Activated effector memory CD4-positive, alpha-beta T cell treated with anti-CD3 and anti-CD28 coated beads, Interleukin-2, amount 50 U/mL, for 16 hours (primary cell): Measurements from ENCODE around the gene TTI1.
"Not testable (repeated sequence)": the region's sequence is repeated elsewhere in the genome, so short reads cannot be mapped to it uniquely, and the experiment has no call there.

Source experiments
- DNase-seq: peaks from one replicate; pipeline ENCODE4 v3.0.0-alpha.2; 2020

The TTI1 gene

GRCh38 chr20:37986873-37987601 is 46.2 kb downstream of the TTI1 start:
- DNase-seq: no peak

GRCh38 chr20:37986044-37986858 is 47.0 kb downstream of the TTI1 start:
- DNase-seq: no peak

- no peak for DNase-seq
These were observed 49.1 kb downstream of the TTI1 start for GRCh38 chr20:37984018-37984785.

DNA sequence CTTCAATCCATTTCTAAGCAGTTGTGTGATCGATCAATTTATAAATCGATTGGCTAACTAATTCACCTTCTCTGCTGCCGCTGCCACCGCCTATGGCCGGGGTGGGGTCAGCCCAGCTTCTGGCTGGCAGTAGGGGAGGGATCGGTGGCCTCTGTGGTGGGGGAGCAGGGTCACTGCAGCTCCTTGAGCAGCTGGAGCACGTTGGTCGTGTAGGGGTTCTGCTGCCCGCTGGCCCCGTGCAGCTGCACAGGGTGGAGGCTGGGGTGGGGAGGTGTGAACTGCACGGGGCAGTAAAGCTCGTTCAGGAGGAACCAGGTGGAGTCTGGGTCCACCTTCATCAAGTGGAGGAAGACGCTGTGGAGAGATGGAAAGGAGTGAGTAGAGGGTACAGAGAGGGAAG is 50.0 kb downstream of the TTI1 start:
- DNase-seq: no peak

DNA sequence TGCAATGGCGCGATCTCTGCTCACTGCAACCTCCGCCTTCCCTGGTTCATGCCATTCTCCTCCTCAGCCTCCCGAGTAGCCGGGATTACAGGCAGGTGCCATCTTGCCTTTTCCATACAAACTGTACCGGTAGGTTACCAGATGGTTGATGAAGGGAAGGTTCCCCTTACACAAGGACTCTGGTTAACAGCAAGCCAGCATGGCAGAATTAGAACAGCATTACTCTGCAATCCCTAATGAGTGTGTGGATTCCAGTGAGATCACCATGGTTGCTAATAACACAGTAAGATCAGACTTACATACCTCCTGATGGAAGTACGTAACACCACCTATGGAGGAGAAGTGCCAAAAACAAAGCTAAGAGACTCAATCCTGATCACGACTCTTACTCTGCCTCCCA is 51.7 kb downstream of the TTI1 start:
- DNase-seq: no peak

DNA sequence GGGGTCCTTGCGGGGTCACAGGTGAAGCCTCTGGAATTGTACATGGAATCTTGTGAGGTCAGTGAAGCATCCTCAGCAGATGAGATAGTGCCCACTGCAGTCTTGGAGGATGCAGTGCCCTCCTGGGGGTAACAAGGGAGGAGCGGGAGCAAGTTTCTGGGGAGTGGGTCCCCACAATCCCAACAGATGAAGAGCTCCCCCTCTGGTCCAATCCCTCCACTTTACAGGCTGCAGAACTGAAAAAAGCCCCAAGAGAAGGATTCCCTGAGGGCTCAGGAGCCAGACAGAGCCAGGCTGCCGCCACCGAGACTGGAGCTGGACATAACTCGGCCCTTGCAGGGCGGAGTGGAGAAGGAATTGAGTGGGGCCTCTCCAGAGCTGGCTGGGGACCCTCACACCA is 52.4 kb downstream of the TTI1 start:
- no peak for DNase-seq

- no peak for DNase-seq
These were observed 52.9 kb downstream of the TTI1 start for GRCh38 chr20:37980383-37980782.

- no peak for DNase-seq
These were observed 54.0 kb downstream of the TTI1 start for GRCh38 chr20:37979021-37979985.

DNA sequence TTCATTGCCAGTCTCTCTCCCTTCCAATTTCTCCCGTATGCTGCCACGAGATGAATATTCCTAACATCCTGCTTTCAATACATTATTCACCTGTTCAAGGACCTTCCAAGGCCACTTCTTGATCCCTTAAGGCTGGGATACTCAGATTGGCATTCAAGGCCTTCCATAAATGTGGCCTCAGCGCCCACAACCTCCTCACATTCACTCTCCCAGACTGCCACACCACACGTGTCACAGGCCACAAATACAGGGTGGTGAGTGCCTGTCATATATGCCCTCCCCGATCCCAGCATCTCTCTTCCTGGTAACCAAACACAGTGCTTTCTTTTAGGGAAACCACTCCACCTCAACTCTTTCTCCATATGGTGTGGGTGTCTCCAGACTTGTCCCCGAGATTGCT is 55.5 kb downstream of the TTI1 start:
- no peak for DNase-seq

DNA sequence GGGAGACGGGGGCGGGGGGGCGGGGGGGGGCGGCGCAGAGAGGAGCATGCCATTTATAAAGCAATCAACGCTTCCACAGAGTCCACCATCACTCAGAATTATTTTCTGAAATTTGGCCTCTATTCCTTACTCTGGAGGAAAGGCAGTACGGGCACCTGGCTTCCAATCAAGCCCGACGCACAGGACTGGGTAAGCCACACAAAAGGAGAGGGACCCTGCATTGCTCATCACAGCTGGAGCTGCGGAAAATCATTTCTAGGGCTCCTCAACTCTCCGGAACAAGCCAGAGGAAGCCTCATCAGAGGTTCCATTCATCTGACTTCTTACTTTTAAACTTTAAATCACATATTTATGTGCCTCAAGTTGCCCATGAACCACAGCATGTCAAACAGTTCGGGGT is 55.9 kb downstream of the TTI1 start:
- no peak for DNase-seq

DNA sequence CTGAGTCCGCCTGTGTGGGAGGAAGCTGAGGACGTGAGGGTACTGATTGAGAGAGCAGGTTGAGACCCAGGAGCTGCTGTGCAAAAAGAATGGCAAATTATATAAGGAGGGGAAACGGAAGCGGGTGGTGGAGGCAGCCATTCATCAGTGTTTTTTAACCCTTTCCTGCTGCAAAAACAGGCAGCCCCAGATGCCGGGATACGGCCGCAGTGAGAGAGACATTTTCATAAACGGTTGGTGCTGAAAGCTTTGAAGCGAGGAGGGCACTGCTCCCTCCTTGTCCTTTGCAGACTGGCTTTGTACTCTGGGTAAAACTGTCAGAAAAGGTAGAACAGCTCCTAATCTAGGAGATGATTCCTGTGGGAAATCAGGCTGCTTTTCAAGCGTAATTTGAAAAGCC is 56.4 kb downstream of the TTI1 start:
- DNase-seq: no peak

DNA sequence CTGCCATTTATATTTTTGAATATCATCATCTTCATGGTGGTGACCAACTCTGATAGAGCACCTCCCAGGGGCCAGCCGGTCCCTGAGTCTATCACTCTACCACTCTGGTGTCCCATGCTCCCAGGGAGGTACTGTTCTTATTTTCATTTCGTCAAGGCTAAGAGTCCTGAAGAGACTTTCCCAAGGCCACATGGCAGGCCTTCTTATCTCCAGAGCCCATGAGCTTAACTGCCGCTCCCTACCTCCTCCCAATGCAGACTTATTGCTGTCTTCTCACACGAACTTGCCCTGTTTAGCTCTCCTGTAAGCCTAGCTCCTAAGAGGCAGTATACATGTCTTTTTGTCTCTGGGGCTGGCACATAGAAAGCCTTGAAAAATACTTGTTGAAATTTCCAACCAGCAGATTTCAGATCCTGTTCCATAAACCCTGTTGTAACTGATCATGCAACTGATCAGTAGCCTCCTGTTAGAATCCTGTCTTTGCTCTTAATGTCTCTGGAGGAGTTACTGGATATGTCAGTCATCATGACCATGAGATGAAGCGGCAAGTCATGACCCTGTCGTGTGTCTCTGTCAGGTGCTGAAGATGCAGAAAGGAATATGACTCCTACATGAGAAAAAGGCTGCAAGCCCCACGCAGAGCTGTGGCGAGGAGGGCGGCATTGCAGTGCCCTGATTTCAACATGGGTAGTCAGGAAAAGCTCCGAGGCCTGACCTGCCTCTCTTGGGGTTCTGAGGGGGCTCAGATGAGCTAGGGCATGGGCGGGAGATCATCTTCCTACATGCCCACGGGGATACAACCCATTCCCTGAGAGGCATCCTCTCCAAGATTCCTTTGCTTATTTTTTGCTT is 60.0 kb downstream of the TTI1 start:
- no peak for DNase-seq

- no peak for DNase-seq
These were observed 60.8 kb downstream of the TTI1 start for GRCh38 chr20:37972256-37973058.

DNA sequence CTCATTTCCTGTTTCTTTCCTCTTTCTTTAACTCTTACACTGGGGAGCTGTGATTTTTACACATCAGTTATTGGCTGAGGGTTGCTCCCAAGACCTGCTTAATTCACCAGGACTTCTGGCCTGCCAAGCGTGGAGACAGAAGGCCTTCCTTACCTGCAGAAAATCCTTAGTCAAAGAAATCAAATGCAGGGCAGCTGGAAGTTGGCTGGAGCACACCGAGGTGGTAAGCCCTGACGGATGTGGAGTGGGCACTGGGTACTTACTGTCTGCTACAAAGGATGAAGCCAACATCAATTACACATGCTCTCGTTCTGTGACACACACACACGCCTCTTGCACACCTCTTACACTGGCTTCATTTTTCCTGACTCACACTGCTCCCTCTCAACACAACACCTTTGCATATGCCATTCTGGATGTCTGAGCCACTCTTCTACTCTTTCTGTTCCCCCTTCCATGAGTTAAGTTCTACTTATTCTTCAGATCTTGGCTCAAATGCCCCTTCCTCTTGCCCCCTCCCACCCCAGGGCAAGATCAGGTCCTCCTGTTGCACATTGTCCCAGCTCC is 61.6 kb downstream of the TTI1 start:
- no peak for DNase-seq

GRCh38 chr20:37970856-37971245 is 62.4 kb downstream of the TTI1 start:
- DNase-seq: no peak

DNA sequence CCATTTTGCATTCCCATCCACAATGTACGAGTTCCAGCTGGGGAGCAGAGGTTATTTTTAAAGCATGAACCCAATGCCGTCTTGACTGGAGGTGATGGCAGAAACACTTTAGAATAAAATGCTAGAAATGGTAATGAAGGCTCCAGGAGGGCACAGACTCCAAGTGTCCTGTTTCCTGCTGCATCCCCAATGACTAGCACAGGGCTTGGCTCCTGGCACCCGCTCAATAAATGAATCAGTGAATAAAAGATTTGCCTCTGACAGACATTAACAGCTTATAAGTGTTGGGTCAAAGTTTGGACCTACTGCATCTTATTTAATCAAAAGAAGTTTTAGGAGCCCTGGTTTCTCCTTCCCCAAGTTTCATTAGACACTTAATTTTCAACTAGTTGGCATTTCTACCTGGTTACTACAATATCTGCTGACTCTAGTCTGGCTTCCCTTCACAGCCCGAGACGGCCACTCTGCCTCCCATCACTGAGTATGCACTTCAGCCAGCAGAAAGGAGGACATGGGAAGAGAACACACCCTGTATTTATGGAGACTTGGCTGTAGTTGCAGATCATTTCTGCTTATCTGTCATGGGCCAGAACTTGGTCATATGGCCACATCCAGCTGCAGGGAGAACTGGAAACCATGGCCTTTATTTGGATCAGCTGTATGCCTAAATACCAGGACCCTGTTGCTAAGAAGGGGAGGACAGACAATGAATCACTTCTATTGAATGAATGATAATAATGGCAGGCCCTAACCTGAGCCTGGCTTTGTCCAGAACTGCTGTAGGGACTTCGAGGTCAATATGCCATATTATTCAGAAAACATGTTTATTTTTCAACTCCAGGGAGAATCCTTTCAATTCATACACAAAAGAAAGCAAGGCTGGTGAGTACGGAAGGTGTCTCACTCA is 63.1 kb downstream of the TTI1 start:
- DNase-seq: no peak

- no peak for DNase-seq
These were observed 64.3 kb downstream of the TTI1 start for GRCh38 chr20:37968841-37969401.

- not testable (repeated sequence) for DNase-seq
These were observed 69.8 kb downstream of the TTI1 start for GRCh38 chr20:37963483-37963882.

DNA sequence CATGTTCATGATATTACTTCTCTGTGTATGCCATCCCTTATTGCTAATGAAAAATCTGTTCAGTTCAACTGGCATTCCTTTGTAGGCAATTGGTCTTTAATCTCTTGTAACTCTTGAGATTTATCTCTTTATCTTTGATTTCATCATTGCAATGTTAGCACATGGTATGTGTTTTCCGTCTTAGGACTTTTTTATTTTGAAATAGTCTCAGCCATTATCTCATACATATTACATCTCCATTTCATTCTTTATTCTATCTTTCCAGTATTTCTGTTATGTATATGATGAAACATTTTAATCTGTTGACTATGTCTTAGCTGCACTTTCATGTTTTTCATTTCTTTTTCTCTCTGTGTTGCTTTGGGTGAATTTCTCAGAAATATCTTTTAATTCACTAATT is 72.2 kb downstream of the TTI1 start:
- no peak for DNase-seq
